PFSK-1 (cell line): ENCODE data around the gene PLIN3.
A peak's percentile ranks its signal among the peaks of the same experiment; 100 is the strongest.

Experiments used
- FOXP2 ChIP-seq: optimal IDR thresholded peaks from 2 replicates; pipeline ENCODE3; 2011; ENCODE audit warnings: borderline replicate concordance, control low read depth, inconsistent platforms; ENCODE audit not compliant: insufficient read depth; ENCODE audit errors: extremely low read length, extremely low read depth
- POLR2AphosphoS5 ChIP-seq: IDR thresholded peaks from 2 replicates; pipeline ENCODE4 v1.6.1; 2012; ENCODE audit warnings: low read depth, mild to moderate bottlenecking, control low read depth, low read length, moderate library complexity
- REST ChIP-seq, 2 experiments: IDR thresholded peaks; 2 replicates each; pipeline versions ENCODE4 v1.6.1 to v1.8.0; 2011 to 2012; ENCODE audit warnings: low read depth in 2 of 2, low read length in 2 of 2, control low read depth in 1 of 2, inconsistent platforms in 1 of 2, mild to moderate bottlenecking in 1 of 2, moderate library complexity in 1 of 2; ENCODE audit not compliant: insufficient read depth in 1 of 2
- SIN3A ChIP-seq: IDR thresholded peaks from 2 replicates; pipeline ENCODE4 v1.6.1; 2012; ENCODE audit warnings: mild to moderate bottlenecking, low read length, moderate library complexity, borderline replicate concordance; ENCODE audit not compliant: insufficient read depth
- TAF1 ChIP-seq: IDR thresholded peaks from 2 replicates; pipeline ENCODE4 v1.6.1; 2012; ENCODE audit warnings: low read length, control low read depth, borderline replicate concordance; ENCODE audit not compliant: insufficient read depth

- 0 out of 4 replicates have a peak, but pooled peaks of 1 of the 2 experiments have one; percentile 12 for TF ChIP-seq REST (IDR thresholded peaks at IDR 0.05; ENCODE audit: insufficient read depth in 1 of 2, low read depth in 2 of 2, low read length in 2 of 2)
- TF ChIP-seq POLR2AphosphoS5, result no peak
- TF ChIP-seq TAF1, result no peak
- no peak for TF ChIP-seq SIN3A
- peak; percentile 71 for TF ChIP-seq FOXP2
Observed at GRCh38 chr19:4803736-4804695, 63.5 kb downstream of the PLIN3 start.
